HFF-Myc (cell line): Measurements from ENCODE around the gene PKN1.
"Not testable (repeated sequence)": the region's sequence is repeated elsewhere in the genome, so short reads cannot be mapped to it uniquely, and the experiment has no call there.

Experiments used
- DNase-seq: peaks from one replicate; pipeline ENCODE4 v3.0.0-alpha.2; 2011; ENCODE audit warnings: low read depth; ENCODE audit errors: extremely low read depth
- H3K4me3 ChIP-seq: replicated peaks from 2 replicates; pipeline ENCODE4 v1.5.1; 2011; ENCODE audit warnings: low read depth, mild to moderate bottlenecking, control low read depth, low read length
- CTCF ChIP-seq: IDR thresholded peaks from 2 replicates; pipeline ENCODE4 v1.5.1; 2012; ENCODE audit warnings: mild to moderate bottlenecking, low read depth, low read length, control low read depth; ENCODE audit errors: missing control alignments

The PKN1 gene

GRCh38 chr19:14394167-14394566, 38.9 kb upstream of the PKN1 start:
- no peak for TF ChIP-seq CTCF
- no peak for DNase-seq
- no peak overlapping the region for H3K4me3 ChIP-seq

DNA sequence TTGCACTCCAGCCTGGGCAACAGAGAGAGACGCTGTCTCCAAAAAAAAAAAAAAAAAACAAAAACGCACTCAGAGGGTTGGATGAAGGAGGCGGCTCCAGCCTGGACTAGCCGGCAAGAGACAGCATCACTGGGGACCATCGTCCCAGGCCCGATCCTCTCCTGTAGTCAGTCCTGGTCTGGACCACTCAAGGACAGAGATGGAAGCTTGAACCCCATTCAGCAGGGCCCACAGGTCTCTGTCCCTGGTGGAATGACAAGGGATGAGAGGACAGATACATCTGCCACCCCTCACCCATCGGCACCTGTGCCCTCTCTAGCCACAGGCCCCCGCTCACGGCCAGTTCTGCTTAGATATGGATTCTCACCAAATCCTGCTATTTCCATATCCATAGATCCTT, 37.8 kb upstream of the PKN1 start:
- TF ChIP-seq CTCF, result no peak
- no peak overlapping the region for H3K4me3 ChIP-seq
- no peak for DNase-seq

- no peak overlapping the region for H3K4me3 ChIP-seq
- TF ChIP-seq CTCF, result no peak
- no peak for DNase-seq
Observed at GRCh38 chr19:14395710-14396336, 37.3 kb upstream of the PKN1 start.

GRCh38 chr19:14396730-14397129, 36.4 kb upstream of the PKN1 start:
- H3K4me3 ChIP-seq, DNase-seq: not testable (repeated sequence)

DNA sequence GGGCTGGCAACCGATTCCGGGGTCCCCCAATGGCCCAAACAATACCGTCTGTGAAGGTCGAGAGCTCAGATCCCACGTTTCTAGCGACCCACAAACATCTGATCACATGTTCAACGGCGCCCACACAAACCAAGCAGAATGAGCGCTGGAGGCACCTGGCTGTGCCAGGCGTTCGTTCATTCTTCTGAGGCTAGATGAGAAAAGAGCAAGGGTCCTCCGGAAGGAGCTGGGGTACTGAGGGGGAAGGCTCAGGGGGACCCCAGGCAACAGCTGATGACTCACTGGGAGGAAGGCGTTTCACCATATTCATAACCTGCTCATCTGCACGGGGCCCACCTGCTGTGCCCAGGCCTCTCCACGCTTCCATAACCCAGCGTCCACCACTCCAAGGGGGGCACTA, 35.9 kb upstream of the PKN1 start:
- not testable (repeated sequence) for H3K4me3 ChIP-seq, DNase-seq

GRCh38 chr19:14400951-14401431, 32.1 kb upstream of the PKN1 start:
- no peak overlapping the region for H3K4me3 ChIP-seq
- no peak for DNase-seq
- no peak for TF ChIP-seq CTCF

GRCh38 chr19:14401468-14402195, 31.5 kb upstream of the PKN1 start:
- no peak for TF ChIP-seq CTCF
- no peak for DNase-seq
- H3K4me3 ChIP-seq, result no peak overlapping the region
